H54 (cell line): Measurements from ENCODE around the gene FGR.

Source experiments
- DNase-seq: peaks from one replicate; pipeline ENCODE4 v3.0.0; 2011; ENCODE audit warnings: low spot score, mixed read lengths; ENCODE audit not compliant: insufficient read length
- FAIRE-seq: peaks from 3 replicates; lab custom pipeline; 2011; peaks lifted over from hg19 to GRCh38; lab: Jason Lieb, UNC
- POLR2A ChIP-seq: IDR thresholded peaks from 2 replicates; pipeline ENCODE4 v1.6.1; 2011; ENCODE audit warnings: low read depth, mild to moderate bottlenecking, low read length

The FGR gene

GRCh38 chr1:27576806-27577227, 58.2 kb downstream of the FGR start:
- DNase-seq: no peak
- TF ChIP-seq POLR2A: no peak
- no peak for FAIRE-seq

- FAIRE-seq (no peak), DNase-seq (no peak)
- TF ChIP-seq POLR2A: no peak
Measured at GRCh38 chr1:27575840-27576331, 59.1 kb downstream of the FGR start.

GRCh38 chr1:27574871-27575831, 59.8 kb downstream of the FGR start:
- no peak for TF ChIP-seq POLR2A
- FAIRE-seq (no peak), DNase-seq (no peak)

GRCh38 chr1:27574001-27574781, 60.8 kb downstream of the FGR start:
- no peak for TF ChIP-seq POLR2A
- no peak for DNase-seq
- no peak for FAIRE-seq

GRCh38 chr1:27572679-27573426, 62.1 kb downstream of the FGR start:
- no peak for DNase-seq
- TF ChIP-seq POLR2A: no peak
- FAIRE-seq: no peak

- no peak for FAIRE-seq
- TF ChIP-seq POLR2A: no peak
- no peak for DNase-seq
Measured at GRCh38 chr1:27572019-27572678, 62.8 kb downstream of the FGR start.

- FAIRE-seq: no peak
- no peak for TF ChIP-seq POLR2A
- no peak for DNase-seq
Measured at GRCh38 chr1:27571439-27572018, 63.5 kb downstream of the FGR start.

- DNase-seq: no peak
- no peak for FAIRE-seq
- TF ChIP-seq POLR2A: no peak
Measured at GRCh38 chr1:27570784-27571183, 64.2 kb downstream of the FGR start.

GRCh38 chr1:27570356-27570755, 64.6 kb downstream of the FGR start:
- no peak for DNase-seq
- TF ChIP-seq POLR2A: no peak
- FAIRE-seq: no peak

- DNase-seq (no peak), FAIRE-seq (no peak)
- TF ChIP-seq POLR2A: no peak
Measured at GRCh38 chr1:27569506-27570291, 65.3 kb downstream of the FGR start.

GRCh38 chr1:27569088-27569460, 65.9 kb downstream of the FGR start:
- DNase-seq: no peak
- FAIRE-seq: no peak
- no peak for TF ChIP-seq POLR2A
